GM19193 (cell line): ENCODE data around the gene COPS4.

Experiments used
- POLR2A ChIP-seq: IDR thresholded peaks from 4 replicates; pipeline ENCODE4 v1.6.1; 2011; ENCODE audit not compliant: insufficient read depth, insufficient read length; ENCODE audit errors: extremely low read depth

Gene COPS4

GRCh38 chr4:83112678-83113428 lies 77.9 kb downstream of the COPS4 start:
- TF ChIP-seq POLR2A: peak; percentile 59

- TF ChIP-seq POLR2A: peak; percentile 15
These were observed 78.4 kb downstream of the COPS4 start for GRCh38 chr4:83113429-83113786.

GRCh38 chr4:83114576-83114975 lies 79.6 kb downstream of the COPS4 start, which contains the start of gene PLAC8:
PLAC8 (minus strand) TSS chr4:83114729; CDS start chr4:83107921, 6,808 bp downstream.
- no peak for TF ChIP-seq POLR2A

- TF ChIP-seq POLR2A: no peak
These were observed 80.0 kb downstream of the COPS4 start for GRCh38 chr4:83115000-83115399.

GRCh38 chr4:83115656-83116285 lies 80.8 kb downstream of the COPS4 start:
- no peak for TF ChIP-seq POLR2A

GRCh38 chr4:83118869-83119268 lies 83.9 kb downstream of the COPS4 start:
- TF ChIP-seq POLR2A: no peak

GRCh38 chr4:83121246-83121645 lies 86.3 kb downstream of the COPS4 start:
- no peak for TF ChIP-seq POLR2A

GRCh38 chr4:83124111-83124780 lies 89.3 kb downstream of the COPS4 start:
- TF ChIP-seq POLR2A: no peak
